Esophagus muscularis mucosa (tissue), 3 donors: ENCODE data around the gene RAB17.

Experiments
- POLR2A ChIP-seq: fragments of 450-650 bp; IDR thresholded peaks from one replicate; pipeline ENCODE4 v1.6.1; 2017; ENCODE audit warnings: antibody characterized with exemption, moderate library complexity, mild to moderate bottlenecking, low read depth
- TF ChIP-seq, protein P1 (sequence below), 3 experiments: fragments of 200-600 bp in 2 of 3; fragments of 450-650 bp in 1 of 3; sonication (generic) in 2 of 3; IDR thresholded peaks; one replicate each; pipeline ENCODE4 v1.5.1; 2017 to 2019; ENCODE audit warnings: antibody characterized with exemption in 3 of 3, mild to moderate bottlenecking in 2 of 3, moderate library complexity in 1 of 3

DNA sequence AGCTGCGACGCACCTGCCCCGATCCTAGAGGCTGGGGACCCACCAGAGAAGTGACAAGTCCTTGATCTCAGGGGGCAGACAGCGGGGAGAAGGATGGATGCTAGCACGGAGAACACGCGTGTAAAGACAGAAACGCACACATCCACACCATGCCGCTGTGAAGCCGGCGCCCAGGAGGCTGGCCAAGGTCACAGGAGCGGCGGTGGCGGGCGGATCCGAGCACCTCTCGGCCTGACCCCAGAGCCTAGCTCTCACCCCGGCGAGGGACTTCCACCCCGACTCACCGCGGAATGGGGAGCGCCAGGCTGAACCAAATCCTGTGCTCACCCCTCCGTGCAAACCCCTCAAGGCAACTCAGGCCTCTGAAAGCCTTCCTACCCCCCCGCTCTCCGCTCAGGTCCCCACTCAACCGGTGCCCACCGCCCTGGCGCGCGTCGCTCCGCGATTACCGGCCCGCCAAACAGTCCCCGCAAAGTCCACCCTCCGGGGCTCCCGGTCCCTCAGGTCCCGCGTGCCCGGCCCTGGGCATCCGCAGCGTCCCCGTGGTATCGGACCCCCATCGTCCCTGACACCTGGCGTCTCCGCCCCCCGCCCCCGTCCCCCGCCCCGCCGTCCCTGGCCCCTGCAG is 36.4 kb upstream of the RAB17 start:
- TF ChIP-seq POLR2A, result no peak
- TF ChIP-seq, protein P1, sequence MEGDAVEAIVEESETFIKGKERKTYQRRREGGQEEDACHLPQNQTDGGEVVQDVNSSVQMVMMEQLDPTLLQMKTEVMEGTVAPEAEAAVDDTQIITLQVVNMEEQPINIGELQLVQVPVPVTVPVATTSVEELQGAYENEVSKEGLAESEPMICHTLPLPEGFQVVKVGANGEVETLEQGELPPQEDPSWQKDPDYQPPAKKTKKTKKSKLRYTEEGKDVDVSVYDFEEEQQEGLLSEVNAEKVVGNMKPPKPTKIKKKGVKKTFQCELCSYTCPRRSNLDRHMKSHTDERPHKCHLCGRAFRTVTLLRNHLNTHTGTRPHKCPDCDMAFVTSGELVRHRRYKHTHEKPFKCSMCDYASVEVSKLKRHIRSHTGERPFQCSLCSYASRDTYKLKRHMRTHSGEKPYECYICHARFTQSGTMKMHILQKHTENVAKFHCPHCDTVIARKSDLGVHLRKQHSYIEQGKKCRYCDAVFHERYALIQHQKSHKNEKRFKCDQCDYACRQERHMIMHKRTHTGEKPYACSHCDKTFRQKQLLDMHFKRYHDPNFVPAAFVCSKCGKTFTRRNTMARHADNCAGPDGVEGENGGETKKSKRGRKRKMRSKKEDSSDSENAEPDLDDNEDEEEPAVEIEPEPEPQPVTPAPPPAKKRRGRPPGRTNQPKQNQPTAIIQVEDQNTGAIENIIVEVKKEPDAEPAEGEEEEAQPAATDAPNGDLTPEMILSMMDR (IDR thresholded peaks at IDR 0.05), result no peak
